ENCODE results near the gene CENPP.

Gene CENPP

DNA sequence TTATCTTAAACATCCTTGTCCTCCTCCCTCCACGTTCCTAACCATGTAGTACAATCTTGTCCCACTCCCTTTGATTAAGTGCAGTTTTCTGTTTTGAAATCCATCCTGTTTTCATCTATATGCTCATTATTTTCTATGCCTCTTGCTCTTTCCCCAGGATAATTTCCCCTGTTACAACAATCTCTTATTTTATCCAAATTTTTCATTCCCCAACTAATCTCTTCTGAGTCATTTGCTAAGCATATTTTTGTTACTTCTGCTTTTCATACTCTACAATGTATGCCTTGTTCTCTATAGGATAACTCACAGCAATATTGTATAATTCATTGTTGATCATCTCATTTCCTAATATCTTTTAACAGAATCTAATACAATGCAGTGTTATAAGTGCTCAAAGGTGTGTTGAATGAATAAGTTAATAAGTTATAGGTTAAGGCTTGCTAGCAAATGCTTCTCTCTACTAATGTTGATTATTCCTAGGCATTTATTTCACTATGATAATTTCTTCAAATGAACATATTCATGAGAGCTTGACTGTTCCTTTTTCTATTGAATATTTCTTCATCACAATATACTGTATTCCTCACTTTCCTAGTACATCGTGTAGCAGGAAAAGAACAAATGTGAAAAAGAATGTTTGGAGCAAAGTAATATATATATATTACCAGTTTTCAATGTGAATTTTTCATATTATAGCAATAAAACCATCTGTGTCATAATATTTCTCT, 97.0 kb downstream of the CENPP start:
- H3K4me3 ChIP-seq (ENCODE audit: low read depth, low read length): no peak overlapping the region

GRCh38 chr9:92423612-92424011, 97.9 kb downstream of the CENPP start:
- no peak overlapping the region for H3K4me3 ChIP-seq (ENCODE audit: low read depth, low read length)

DNA sequence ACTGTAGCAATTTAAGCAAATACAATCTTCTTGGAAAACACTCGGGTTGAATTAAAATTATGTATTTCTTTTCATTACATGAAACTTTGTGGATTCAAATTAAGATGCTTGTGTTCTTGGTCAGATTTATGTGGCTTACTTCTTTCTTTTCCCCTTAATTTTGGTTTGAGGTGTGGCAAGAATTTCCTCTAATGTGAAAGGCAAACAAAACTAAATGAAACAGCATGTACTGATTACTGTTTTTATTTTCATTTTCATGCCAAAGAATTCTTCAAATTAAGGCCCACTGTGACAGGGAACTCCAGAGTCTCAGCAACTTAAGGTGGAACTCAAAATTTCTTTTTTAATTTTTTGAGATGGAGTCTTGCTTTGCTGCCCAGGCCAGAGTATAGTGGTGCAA, 98.6 kb downstream of the CENPP start, which contains the start of gene OMD:
TSS of gene OMD (minus strand) at position 132 of the 400 bp plus-strand sequence. CDS start 6,913 bp downstream, outside the sequence.
- H3K4me3 ChIP-seq (ENCODE audit: low read depth, low read length): no peak within 1 kb of the TSS

DNA sequence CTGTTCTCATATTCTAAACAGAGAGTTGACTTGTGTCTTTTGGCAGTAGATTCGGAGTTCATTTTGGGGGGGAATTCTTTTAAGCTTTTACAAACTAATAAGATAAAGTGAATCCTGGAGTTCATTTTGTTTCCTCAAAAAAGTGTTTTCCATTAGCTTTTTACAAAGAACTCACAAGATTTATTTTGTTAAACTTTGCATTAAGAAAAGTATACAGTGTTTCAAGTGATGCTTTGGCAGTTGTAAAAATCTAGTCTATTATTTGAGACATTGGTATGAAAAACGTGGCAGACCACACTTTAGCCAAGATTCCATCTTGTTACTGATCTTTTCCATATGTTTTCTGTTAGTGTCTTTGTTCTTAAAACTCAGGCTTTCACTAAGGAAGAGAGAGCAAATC, 99.7 kb downstream of the CENPP start:
- H3K4me3 ChIP-seq (ENCODE audit: low read depth, low read length): no peak overlapping the region

DNA sequence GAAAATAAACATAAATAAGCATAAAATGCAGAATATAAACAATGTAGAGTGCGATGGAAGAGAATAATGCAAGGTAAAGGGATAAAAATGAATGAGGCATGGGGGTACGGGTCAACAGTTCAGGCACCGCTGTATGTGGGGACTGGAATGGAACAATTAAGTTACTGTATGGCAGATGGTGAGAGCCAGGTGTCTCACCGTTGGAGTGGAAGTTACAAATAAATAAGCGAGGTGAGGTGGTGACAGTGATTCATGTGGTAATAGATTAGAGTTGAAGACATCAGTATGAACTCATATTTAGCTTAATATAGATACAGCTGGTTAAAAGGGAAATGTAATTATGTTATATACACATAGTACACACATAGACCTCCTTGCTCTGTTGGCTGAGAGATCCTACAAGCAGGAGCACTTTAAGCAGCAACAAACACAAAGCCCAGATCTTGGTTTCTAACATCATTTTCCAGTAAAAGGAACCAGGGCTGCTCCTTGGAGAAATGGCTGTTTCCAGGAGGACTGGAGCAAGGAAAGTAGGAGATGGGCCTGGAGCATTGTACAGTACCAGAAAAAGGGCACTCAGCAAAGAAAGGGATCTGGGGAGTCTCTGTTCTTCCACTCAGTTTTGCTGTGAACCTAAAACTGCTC, 100.9 kb downstream of the CENPP start:
- H3K4me3 ChIP-seq (ENCODE audit: low read depth, low read length): no peak overlapping the region

GRCh38 chr9:92429836-92430235, 104.1 kb downstream of the CENPP start:
- no peak overlapping the region for H3K4me3 ChIP-seq (ENCODE audit: low read depth, low read length)

DNA sequence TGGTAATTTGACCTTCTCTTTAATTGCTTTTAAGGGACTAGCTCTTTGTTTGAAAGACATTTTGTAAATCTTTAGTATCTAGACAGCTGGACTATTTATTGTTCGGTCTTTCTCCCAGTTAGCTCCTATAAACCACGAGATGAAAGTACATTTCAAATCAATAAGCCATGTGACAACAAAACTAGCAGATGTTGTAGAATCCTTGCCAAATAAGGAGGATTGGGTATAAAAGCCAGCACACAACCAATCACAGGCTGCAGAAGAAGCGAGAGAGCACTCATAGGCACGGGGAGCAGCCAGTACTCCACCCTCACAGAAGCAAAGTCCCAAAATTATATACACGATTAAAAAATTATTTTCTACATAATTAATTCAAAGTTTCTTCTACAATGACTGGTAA, 106.6 kb downstream of the CENPP start:
- no peak overlapping the region for H3K4me3 ChIP-seq (ENCODE audit: low read depth, low read length)

- no peak overlapping the region for H3K4me3 ChIP-seq (ENCODE audit: low read depth, low read length)
These were observed 107.3 kb downstream of the CENPP start for GRCh38 chr9:92432972-92433548.

DNA sequence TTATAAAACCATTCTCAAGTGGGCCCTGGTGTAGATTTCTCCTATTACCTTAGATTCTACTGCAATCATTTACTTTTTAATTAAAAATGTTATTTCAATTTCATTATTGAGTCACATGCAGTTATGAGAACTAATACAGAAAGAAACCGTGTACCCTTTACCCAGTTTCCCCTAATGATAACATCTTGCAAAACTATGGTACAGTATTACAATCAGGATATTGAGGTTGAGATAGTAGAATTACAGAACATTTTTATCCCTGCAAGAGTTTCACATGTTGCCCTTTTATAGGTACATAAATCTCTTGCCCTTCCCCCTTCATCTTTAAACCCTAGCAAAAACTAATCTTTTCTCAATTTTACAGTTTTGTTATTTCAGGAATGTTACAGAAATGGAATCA, 109.5 kb downstream of the CENPP start:
- H3K4me3 ChIP-seq (ENCODE audit: low read depth, low read length): no peak overlapping the region

DNA sequence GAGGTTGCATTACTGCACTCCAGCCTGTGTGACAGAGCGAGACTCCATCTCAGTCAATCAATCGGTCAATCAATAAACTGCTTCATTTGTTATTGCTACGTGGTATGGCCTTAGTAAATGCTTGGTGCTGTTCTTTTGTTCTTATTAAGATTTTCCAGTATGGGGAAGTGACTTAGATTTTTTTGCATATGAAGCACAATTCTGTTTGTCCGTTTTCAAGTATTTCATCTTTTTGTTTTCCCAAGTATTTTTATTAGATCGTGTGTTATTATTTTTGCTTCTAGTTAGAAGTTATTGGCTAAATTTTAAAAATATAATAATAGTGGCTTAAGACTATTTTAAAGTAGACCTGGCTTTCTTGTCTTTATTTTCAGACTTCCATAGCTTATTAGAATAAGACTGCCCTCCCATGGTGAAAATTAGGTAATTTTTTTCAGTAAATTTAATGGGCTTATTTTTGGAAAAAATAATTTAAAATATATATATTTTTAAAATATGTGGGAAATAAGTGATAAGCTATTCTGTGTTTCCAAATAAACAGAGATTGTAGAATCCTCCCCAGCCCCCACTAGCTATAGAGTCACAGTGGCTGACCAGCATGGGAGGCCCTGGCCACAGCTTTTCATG, 113.3 kb downstream of the CENPP start:
- H3K4me3 ChIP-seq (ENCODE audit: low read depth, low read length): no peak overlapping the region

DNA sequence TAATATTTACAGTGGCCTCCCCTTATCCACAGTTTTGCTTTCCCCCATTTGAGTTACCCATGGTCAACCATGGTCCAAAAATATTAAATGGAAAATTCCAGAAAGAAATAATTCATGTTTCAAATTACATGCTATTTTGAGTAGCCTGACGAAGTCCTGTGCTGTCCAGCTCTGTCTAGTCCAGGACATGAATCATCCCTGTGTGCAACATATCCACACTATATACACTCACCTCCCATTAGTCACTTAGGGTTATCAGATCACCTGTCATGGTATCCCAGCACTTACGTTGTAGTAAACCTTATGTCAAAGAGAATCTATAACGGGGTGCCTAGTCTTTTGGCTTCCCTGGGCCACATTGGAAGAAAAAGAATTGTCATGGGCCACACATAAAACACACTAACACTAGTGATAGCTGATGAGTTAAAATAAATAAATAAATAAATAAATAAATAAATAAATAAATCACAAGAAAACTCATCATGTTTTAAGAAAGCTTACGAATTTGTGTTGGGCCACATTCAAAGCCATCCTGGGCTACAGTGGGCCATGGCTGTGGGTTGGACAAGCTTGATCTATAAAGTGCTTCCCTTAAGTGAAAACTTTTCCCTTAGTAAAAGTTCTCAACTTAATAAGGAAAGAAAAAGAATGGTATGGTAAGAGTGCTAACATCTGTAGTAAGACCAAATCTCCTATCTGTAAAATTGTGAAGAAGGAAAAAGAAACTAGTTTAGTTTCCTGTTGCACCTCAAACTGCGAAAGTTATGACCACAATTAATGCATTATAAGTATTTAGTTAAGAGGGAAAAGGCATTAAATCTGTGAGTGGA, 114.4 kb downstream of the CENPP start:
- H3K4me3 ChIP-seq (ENCODE audit: low read depth, low read length): no peak overlapping the region

DNA sequence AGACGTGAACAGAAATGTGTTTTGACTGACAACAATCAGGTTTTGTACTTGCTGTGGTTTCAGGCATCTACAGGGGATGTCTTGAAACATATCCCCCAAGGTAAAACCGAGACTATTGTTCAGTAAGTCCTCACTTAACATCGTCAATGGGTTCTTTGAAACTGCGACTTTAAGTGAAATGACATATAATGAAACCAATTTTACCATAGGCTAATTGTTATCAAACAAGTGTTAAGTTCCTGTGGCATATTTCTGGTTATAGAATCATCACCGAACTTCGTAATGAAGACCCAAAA, 114.9 kb downstream of the CENPP start:
- H3K4me3 ChIP-seq (ENCODE audit: low read depth, low read length): no peak overlapping the region

GRCh38 chr9:92444841-92445240, 119.1 kb downstream of the CENPP start:
- no peak overlapping the region for H3K4me3 ChIP-seq (ENCODE audit: low read depth, low read length)

DNA sequence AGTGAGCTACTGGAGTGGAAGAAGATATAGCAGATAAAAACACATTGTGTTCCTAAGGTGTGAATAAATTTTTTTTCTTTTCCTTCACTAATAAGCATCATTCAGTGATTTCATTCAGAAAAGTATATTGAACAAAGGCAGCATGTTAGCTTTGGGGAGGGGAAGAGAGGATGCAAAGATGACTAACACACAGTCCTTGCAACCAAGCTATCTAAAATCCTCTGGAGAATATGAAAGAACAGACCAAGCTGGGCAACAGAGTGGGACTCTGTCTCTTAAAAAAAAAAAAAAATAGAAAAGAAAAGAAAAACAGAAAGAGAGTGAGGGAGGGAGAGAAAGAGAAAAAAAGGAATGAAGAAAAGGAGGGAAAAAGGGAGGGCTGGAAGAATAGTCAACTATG, 120.8 kb downstream of the CENPP start:
- no peak overlapping the region for H3K4me3 ChIP-seq (ENCODE audit: low read depth, low read length)

- no peak overlapping the region for H3K4me3 ChIP-seq (ENCODE audit: low read depth, low read length)
These were observed 129.5 kb downstream of the CENPP start for GRCh38 chr9:92455217-92455616.

- H3K4me3 ChIP-seq (ENCODE audit: low read depth, low read length): no peak overlapping the region
These were observed 131.8 kb downstream of the CENPP start for GRCh38 chr9:92457576-92457975.

DNA sequence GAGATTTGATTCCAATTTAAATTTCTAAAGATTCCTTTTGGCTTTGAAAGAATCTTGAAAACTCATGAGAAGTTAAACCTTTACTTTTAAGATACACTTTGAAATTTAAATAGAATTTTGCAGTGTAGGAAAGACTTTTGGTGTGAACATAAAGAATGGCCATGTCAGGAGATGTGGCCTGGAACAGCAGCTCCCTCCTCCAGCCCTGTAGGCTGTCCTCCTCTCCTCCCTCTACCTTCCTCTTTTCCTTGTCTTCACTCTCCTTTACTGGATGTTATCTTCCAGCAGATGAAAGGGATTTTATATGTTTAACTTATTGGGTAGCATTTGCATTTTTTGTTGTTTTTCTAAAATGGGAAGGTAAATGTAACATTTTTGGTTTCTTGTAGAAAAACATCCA, 137.6 kb downstream of the CENPP start:
- H3K4me3 ChIP-seq (ENCODE audit: low read depth, low read length): no peak overlapping the region

GRCh38 chr9:92463984-92464383, 138.2 kb downstream of the CENPP start:
- no peak overlapping the region for H3K4me3 ChIP-seq (ENCODE audit: low read depth, low read length)

DNA sequence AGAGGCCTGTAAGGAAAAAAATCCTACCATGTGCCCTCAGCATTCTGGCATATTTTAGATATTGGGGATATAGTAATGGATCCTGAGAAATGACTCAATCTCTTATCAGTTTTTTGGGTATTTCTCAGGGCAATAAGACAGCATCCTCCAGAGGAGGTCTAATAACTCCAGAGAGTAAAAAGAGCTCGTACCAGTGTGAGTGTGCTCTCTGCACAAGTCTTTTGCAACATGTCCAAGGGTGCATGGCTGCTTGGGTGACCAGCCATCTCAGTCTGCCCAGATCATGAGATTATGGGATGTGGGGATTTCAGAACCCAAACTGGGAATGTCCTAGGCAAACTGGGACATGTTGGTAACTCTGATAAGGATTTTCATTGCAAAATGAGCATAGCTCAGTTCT, 141.3 kb downstream of the CENPP start:
- H3K4me3 ChIP-seq (ENCODE audit: low read depth, low read length): no peak overlapping the region

- no peak overlapping the region for H3K4me3 ChIP-seq (ENCODE audit: low read depth, low read length)
These were observed 141.8 kb downstream of the CENPP start for GRCh38 chr9:92467511-92467910.

GRCh38 chr9:92468206-92468605, 142.5 kb downstream of the CENPP start:
- H3K4me3 ChIP-seq (ENCODE audit: low read depth, low read length): no peak overlapping the region
